ENCODE measurements around the gene LAMA2. TPM values are rescaled to one million over a fixed set of nuclear protein-coding genes. Genes with fewer than 3 reads are reported as not detected.

Gene LAMA2
- polyA plus RNA-seq, 12 donors: 96.1 to 182 (median 156) TPM

DNA sequence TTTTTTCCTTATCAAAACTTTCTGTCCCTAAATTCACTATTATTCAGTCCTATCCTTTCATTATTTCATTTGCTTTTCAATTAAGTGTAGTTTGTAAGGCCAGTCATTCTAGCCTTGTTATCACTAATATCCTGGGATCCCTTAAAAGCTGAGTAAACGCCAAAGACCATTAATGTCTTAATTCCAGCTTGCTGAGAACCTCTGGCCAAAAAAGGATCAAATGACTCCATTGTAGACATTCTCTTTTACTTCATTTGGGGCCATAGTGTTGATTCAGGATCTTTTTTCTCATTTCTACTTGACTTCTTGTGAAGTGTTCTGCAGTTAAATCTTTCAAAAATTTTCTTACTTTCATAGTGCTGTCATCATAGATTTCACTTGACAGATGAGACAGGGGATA, 379.7 kb downstream of the LAMA2 start:
- DNase-seq: no peak

GRCh38 chr6:129263176-129263575, 380.2 kb downstream of the LAMA2 start:
- DNase-seq: no peak

GRCh38 chr6:129264480-129265045, 381.6 kb downstream of the LAMA2 start:
- DNase-seq: no peak

- no peak for DNase-seq
These were observed 384.1 kb downstream of the LAMA2 start for GRCh38 chr6:129267028-129267427.

DNA sequence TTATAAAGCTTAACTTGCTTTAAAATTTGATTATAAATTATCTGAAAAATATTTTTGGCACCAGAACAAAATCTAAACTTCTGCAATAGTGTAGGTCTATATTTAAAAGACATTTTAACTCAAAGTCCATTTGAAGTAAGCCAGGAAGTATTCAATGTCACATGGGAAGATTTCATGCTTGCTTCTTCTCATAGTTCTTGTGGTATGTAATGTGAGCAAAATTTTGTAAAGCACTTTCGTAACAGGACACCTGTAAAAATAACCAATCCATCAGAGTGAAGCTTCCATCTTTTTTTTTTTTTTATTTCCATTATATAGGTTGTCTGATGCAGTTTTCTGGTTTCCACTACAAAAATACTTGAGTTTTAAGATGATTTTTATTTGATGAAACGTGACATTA, 386.1 kb downstream of the LAMA2 start:
- no peak for DNase-seq

GRCh38 chr6:129269891-129270290, 387.0 kb downstream of the LAMA2 start:
- no peak for DNase-seq

GRCh38 chr6:129270450-129270849, 387.5 kb downstream of the LAMA2 start:
- no peak for DNase-seq

DNA sequence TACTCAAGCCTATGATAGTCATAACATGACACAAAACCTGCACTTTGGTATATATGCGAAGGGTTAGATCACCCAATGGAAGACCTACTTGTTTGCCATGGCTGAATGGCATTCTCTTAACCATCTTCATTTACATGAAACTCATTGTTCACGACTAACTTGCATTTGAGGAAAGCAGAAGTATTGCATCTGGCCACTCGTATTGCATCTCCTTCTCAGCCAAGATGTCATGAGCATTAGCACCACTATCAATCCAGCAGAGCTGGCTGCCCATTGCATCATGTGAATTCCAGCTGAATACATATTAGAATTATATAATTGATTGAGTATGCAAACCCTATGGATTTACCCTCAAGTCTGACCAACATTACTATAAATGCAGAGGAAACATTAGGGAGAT, 390.2 kb downstream of the LAMA2 start:
- no peak for DNase-seq

GRCh38 chr6:129276461-129276860, 393.5 kb downstream of the LAMA2 start:
- no peak for DNase-seq

GRCh38 chr6:129276986-129277385, 394.0 kb downstream of the LAMA2 start:
- DNase-seq: no peak

- no peak for DNase-seq
These were observed 396.7 kb downstream of the LAMA2 start for GRCh38 chr6:129279343-129280292.

- no peak for DNase-seq
These were observed 397.3 kb downstream of the LAMA2 start for GRCh38 chr6:129280293-129280644.

DNA sequence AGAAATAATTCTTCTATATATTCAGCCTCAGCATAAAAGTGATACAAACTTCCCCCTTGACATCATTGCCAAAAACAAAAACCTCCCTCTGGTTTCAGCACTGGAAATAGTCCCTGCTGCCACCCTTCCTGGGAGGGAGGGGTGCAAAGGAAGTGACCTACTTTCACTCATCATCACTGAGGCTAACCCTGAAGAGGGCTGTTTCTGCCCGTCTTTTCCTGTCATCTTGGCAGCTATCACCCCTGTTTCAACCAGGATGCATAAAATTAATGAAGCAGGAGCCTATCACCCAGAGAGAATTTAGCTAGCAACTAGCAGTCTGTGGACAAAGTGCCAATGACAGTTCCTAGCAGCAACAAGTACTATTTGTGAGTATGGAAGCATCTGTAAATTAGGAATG, 397.8 kb downstream of the LAMA2 start:
- no peak for DNase-seq

DNA sequence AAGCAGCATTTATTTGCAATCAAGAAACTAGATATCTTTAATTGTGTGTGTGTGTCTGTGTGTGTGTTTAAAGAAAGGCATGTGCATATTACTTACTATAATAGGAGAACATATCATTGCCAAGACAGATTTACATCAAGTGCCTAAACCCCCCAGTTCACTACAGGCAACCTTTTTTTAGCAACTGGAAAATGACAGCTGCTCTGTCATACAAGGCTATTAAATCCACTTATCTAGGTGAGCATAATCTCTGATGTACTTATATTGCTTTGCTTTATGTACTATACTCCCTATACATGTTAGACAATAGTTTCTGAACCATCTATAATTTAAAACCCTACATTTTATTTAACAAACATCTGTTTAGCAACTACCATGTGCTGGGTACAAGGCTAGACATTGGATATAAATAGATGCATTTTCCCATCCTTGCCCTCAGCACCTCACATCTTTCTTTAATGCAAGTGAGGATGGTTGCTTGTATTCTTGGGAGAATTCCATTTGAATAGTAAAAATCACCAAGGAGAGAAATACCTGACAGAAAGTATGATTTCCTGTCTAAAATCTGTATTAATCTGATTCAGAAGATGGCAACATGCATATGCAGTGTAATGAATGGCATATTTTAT, 398.3 kb downstream of the LAMA2 start:
- no peak for DNase-seq

DNA sequence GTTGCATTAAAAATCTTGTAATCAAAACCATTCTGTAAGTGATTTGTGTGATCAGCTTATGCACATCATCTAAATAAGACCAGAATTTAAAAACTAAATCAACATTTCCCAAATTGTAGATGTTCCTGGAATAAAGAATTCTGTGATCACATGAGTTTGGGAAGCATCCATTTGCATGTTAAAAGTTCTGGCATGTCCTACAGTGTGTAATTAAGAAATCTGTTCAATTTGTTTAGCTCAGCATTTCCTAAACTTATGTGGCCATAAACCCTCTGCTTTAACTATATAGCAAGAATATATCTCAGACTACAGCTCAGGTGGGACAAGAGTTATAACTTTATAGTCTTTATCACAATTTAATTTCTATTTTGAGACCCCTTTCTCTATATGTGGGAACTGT, 399.1 kb downstream of the LAMA2 start:
- no peak for DNase-seq

DNA sequence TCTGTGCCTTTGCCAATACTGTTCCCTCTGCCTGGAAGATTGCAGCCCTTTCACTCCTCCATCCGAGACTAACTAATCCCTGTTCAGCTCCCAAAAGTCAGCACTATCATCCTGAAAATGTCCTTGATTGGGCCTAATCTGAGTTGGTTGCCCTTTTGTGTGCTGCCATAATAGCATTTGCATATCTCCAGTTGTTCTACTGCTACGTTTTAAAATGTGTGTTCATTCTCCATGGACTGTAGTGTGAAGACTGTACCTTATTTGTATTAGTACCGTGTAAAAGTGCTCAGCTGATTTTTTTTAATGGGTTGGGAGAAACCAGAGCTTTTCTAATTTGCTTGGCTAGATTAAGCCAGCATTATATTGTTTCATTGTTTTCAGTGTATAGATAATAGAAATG, 401.3 kb downstream of the LAMA2 start:
- no peak for DNase-seq

GRCh38 chr6:129287231-129288177, 404.6 kb downstream of the LAMA2 start:
- no peak for DNase-seq

- DNase-seq: no peak
These were observed 406.5 kb downstream of the LAMA2 start for GRCh38 chr6:129289442-129289841.

GRCh38 chr6:129292836-129293235, 409.9 kb downstream of the LAMA2 start:
- DNase-seq: no peak

GRCh38 chr6:129297592-129297991, 414.7 kb downstream of the LAMA2 start:
- no peak for DNase-seq

- no peak for DNase-seq
These were observed 419.7 kb downstream of the LAMA2 start for GRCh38 chr6:129302671-129303070.

- no peak for DNase-seq
These were observed 423.9 kb downstream of the LAMA2 start for GRCh38 chr6:129306826-129307225.

All from muscle of arm (tissue), 12 donors.